ENCODE measurements around the gene CPNE5.
A peak's percentile ranks its signal among the peaks of the same experiment; 100 is the strongest.

CPNE5 gene

GRCh38 chr6:36762123-36762522, 77.1 kb downstream of the CPNE5 start:
- no peak for DNase-seq (ENCODE audit: low read depth)

- DNase-seq (ENCODE audit: low read depth): no peak
Measured at GRCh38 chr6:36760685-36761435, 78.4 kb downstream of the CPNE5 start.

GRCh38 chr6:36759148-36759759, 80.0 kb downstream of the CPNE5 start:
- peak; percentile 41 for DNase-seq (ENCODE audit: low read depth)

- DNase-seq (ENCODE audit: low read depth): no peak
Measured at GRCh38 chr6:36758516-36759147, 80.6 kb downstream of the CPNE5 start.

- no peak for DNase-seq (ENCODE audit: low read depth)
Measured at GRCh38 chr6:36757943-36758508, 81.2 kb downstream of the CPNE5 start.

GRCh38 chr6:36757206-36757605, 82.0 kb downstream of the CPNE5 start:
- no peak for DNase-seq (ENCODE audit: low read depth)

- no peak for DNase-seq (ENCODE audit: low read depth)
Measured at GRCh38 chr6:36756786-36757185, 82.5 kb downstream of the CPNE5 start.

GRCh38 chr6:36755435-36756348, 83.6 kb downstream of the CPNE5 start:
- no peak for DNase-seq (ENCODE audit: low read depth)

GRCh38 chr6:36754582-36755434, 84.4 kb downstream of the CPNE5 start:
- no peak for DNase-seq (ENCODE audit: low read depth)

- no peak for DNase-seq (ENCODE audit: low read depth)
Measured at GRCh38 chr6:36753671-36754405, 85.4 kb downstream of the CPNE5 start.

- DNase-seq (ENCODE audit: low read depth): no peak
Measured at GRCh38 chr6:36752886-36753506, 86.2 kb downstream of the CPNE5 start.

- no peak for DNase-seq (ENCODE audit: low read depth)
Measured at GRCh38 chr6:36752187-36752885, 86.9 kb downstream of the CPNE5 start.

GRCh38 chr6:36751833-36752186, 87.4 kb downstream of the CPNE5 start:
- no peak for DNase-seq (ENCODE audit: low read depth)

GRCh38 chr6:36751091-36751490, 88.2 kb downstream of the CPNE5 start:
- DNase-seq (ENCODE audit: low read depth): no peak

- no peak for DNase-seq (ENCODE audit: low read depth)
Measured at GRCh38 chr6:36749829-36750489, 89.3 kb downstream of the CPNE5 start.

GRCh38 chr6:36746251-36746650, 93.0 kb downstream of the CPNE5 start:
- DNase-seq (ENCODE audit: low read depth): no peak

- DNase-seq (ENCODE audit: low read depth): no peak
Measured at GRCh38 chr6:36745836-36746235, 93.4 kb downstream of the CPNE5 start.

GRCh38 chr6:36745283-36745682, 94.0 kb downstream of the CPNE5 start:
- no peak for DNase-seq (ENCODE audit: low read depth)

GRCh38 chr6:36744304-36744673, 95.0 kb downstream of the CPNE5 start:
- no peak for DNase-seq (ENCODE audit: low read depth)

Measured in stromal cell of bone marrow (primary cell).